ENCODE measurements around the gene OR6X1. TPM values are rescaled to one million over a fixed set of nuclear protein-coding genes. Genes with fewer than 3 reads are reported as not detected.

Gene OR6X1
- total RNA-seq, 2 donors from 2014 or later = not detected

DNA sequence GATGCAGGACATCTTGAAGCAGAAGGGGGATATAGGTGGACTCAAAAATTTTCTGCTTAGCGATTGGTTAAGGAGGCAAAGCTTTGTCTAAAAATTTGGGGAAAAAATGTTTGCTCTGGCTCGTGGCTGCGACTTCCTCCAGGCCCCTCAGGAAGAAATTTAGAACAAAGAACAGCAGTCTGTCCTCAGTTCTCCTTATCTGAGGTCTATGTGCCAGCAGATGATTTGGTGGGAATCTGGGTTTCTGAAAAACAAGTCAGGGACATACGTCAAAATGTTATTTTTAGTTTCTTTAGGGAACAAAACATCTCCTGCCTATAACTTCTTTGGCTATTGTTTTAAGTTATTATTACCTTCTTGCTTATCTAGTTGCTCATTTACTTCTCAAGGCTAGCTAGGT lies 43.8 kb upstream of the OR6X1 start:
- Histone ChIP-seq H3K27ac (no peak overlapping the region), H3K36me3 (no peaks in the 10 kb centered on the region), H3K4me1 (no peaks in the 10 kb centered on the region), H3K4me3 (no peak overlapping the region), H3K27me3 (no peaks in the 10 kb centered on the region), H3K9me3 (no peaks in the 10 kb centered on the region), H3K9ac (ENCODE audit: low read depth in 2 of 2, low read length in 2 of 2) (no peak overlapping the region)
- no peak for DNase-seq
- TF ChIP-seq, protein P1, sequence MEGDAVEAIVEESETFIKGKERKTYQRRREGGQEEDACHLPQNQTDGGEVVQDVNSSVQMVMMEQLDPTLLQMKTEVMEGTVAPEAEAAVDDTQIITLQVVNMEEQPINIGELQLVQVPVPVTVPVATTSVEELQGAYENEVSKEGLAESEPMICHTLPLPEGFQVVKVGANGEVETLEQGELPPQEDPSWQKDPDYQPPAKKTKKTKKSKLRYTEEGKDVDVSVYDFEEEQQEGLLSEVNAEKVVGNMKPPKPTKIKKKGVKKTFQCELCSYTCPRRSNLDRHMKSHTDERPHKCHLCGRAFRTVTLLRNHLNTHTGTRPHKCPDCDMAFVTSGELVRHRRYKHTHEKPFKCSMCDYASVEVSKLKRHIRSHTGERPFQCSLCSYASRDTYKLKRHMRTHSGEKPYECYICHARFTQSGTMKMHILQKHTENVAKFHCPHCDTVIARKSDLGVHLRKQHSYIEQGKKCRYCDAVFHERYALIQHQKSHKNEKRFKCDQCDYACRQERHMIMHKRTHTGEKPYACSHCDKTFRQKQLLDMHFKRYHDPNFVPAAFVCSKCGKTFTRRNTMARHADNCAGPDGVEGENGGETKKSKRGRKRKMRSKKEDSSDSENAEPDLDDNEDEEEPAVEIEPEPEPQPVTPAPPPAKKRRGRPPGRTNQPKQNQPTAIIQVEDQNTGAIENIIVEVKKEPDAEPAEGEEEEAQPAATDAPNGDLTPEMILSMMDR (IDR thresholded peaks at IDR 0.05) = no peak
- intact Hi-C loops (cut with DNase I) = no loop called here

DNA sequence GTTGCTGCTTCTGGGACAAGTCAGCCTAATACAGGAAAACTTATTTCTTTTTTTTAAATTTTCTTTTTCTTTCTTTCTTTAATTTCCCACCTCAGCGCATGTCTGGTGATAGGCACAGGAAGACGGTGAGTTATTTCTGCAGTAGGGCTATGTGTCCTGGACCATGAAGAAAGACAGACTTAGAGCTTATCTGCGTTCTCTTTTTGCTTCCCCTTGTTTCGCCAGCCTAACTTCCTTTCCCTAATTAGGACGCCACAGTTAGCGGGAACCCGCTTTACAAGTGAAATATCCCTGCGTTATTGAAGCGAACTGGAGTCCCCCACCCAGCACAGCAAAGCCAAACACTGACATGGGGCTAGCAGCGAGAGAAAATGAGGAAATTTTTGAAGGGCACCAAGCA lies 43.2 kb upstream of the OR6X1 start:
- H3K36me3 ChIP-seq = no peaks in the 10 kb centered on the region
- intact Hi-C loops (cut with DNase I) = no loop called here
- H3K27ac ChIP-seq = no peak overlapping the region
- no peak overlapping the region for H3K9ac ChIP-seq (ENCODE audit: low read depth in 2 of 2, low read length in 2 of 2)
- no peaks in the 10 kb centered on the region for H3K4me1 ChIP-seq
- DNase-seq = no peak
- no peaks in the 10 kb centered on the region for H3K27me3 ChIP-seq
- TF ChIP-seq, protein P1 (IDR thresholded peaks at IDR 0.05) = no peak
- no peak overlapping the region for H3K4me3 ChIP-seq
- H3K9me3 ChIP-seq = no peaks in the 10 kb centered on the region

DNA sequence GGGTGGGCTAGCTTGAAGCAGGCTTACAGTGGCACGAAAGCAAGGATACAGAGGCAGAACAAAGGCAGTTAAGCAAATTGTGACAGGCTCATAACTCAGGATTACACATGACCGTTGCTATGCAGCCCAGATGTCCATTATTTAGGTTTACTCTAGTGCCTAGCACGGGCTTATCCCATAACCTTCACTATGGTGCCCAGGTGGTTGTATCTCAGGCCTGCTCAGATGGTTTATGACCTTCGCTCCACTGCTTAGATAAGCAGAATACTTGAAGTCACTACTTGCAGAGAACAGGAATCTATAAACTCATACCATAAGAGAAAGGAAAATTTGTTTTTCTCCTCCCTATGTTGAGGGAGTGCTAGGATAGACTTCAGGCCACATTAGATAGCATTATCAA lies 42.8 kb upstream of the OR6X1 start:
- intact Hi-C loops (cut with DNase I) = no loop called here
- Histone ChIP-seq H3K9ac (ENCODE audit: low read depth in 2 of 2, low read length in 2 of 2) (no peak overlapping the region), H3K27ac (no peak overlapping the region), H3K36me3 (no peaks in the 10 kb centered on the region), H3K4me1 (no peaks in the 10 kb centered on the region), H3K9me3 (no peaks in the 10 kb centered on the region), H3K4me3 (no peak overlapping the region), H3K27me3 (no peaks in the 10 kb centered on the region)
- DNase-seq = peak; percentile 24
- TF ChIP-seq, protein P1 (IDR thresholded peaks at IDR 0.05) = no peak

DNA sequence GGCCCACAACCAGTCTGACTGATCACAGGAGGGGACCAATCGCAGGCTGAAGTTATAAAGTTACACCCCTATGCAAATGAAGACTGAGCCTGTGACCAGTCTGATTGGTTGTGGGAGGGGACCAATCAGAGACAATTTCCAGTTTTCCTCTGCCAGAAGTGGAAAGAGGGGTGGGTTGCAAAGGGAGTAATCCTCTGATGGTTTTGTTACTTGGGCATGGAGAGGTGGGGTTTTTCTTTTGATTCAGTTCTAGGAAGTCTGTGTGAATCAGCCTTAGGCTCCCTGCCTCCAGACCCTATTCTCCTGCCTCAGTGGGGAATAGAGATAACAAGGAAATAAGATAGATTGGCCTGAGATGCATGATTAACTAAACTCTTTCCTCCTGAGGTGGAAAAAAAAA lies 41.9 kb upstream of the OR6X1 start:
- H3K9me3 ChIP-seq = no peaks in the 10 kb centered on the region

DNA sequence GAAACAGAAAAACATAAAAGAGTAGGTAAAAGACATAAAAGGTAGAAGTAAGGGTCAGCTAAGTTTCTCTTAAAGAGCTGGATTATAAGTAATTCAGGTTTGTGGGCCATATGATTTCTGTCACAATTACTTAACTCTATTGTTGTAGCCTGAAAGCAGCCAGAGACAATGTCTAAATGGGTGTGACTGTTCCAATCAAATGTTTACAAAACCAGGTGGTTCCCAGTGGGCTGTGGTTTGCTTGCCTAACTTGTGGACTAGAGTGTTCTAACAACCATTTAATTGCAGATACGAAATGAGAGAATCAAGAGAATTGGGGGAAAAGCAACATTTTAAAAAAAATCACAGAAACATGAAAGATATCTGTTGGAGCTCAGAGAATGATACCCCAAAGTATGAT lies 29.2 kb upstream of the OR6X1 start:
- Histone ChIP-seq H3K4me1 (no peaks in the 10 kb centered on the region), H3K27ac (no peak overlapping the region), H3K4me3 (no peak overlapping the region), H3K27me3 (no peaks in the 10 kb centered on the region), H3K9ac (ENCODE audit: low read depth in 2 of 2, low read length in 2 of 2) (no peak overlapping the region), H3K36me3 (no peaks in the 10 kb centered on the region), H3K9me3 (no peaks in the 10 kb centered on the region)
- TF ChIP-seq, protein P1 (IDR thresholded peaks at IDR 0.05) = no peak
- intact Hi-C loops (cut with DNase I) = no loop called here
- no peak for DNase-seq

More for the DNA sequence above, 41.9 kb upstream of the OR6X1 start:
- TF ChIP-seq, protein P1 (IDR thresholded peaks at IDR 0.05) = no peak
- H3K4me3 ChIP-seq = no peak overlapping the region
- DNase-seq = no peak
- no peaks in the 10 kb centered on the region for H3K4me1 ChIP-seq
- no peaks in the 10 kb centered on the region for H3K36me3 ChIP-seq
- no peak overlapping the region for H3K9ac ChIP-seq (ENCODE audit: low read depth in 2 of 2, low read length in 2 of 2)
- no peaks in the 10 kb centered on the region for H3K27me3 ChIP-seq
- intact Hi-C loops (cut with DNase I) = no loop called here
- no peak overlapping the region for H3K27ac ChIP-seq

DNA sequence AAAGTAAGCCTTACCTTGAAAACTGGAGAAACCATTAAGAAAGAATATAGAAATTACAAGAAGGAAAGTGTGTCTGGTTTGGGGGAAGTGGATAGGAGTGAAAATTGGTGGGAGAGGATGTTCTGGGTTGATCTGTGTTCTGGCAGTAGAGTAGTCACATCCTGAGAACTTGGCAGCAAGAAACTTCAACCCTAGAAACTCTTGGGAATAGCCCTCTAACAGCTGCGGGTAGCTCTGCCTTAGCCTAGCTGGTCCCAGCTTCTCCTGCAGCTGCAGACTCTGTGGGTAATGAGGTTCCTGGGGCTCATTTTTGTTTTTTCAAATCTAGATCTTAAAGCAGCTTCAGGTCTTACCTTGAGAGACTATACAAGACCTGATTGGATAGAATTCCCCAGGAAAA lies 24.2 kb upstream of the OR6X1 start:
- DNase-seq = no peak
- H3K36me3 ChIP-seq = no peaks in the 10 kb centered on the region
- H3K4me1 ChIP-seq = no peaks in the 10 kb centered on the region
- TF ChIP-seq, protein P1 (IDR thresholded peaks at IDR 0.05) = no peak
- H3K27me3 ChIP-seq = no peaks in the 10 kb centered on the region
- no peak overlapping the region for H3K4me3 ChIP-seq
- intact Hi-C loops (cut with DNase I) = no loop called here
- no peak overlapping the region for H3K9ac ChIP-seq (ENCODE audit: low read depth in 2 of 2, low read length in 2 of 2)
- H3K27ac ChIP-seq = no peak overlapping the region
- no peaks in the 10 kb centered on the region for H3K9me3 ChIP-seq

Measured in colonic mucosa (tissue), 4 donors.